ENCODE results near the gene NCKAP5.

NCKAP5 gene

DNA sequence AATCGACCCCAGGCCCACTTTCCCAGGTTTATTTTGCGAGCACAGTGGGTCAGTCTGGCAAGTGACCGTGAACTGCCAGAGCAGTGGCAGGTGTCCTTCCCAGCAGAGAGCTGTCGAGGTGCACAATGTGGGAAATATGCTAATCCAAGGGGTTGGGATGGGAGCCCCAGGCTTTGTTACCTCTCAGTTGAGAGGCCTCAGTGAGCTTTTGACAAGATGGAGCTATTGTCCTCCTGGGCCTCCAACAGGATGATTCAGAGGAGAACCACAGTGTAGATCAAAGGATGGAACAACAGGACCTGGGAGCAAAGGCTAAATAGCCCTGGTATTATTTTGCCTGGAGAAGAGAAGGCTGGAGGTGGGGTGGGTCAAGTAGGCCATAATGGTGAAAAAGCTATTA, 150.8 kb downstream of the NCKAP5 start:
- no peak for DNase-seq

DNA sequence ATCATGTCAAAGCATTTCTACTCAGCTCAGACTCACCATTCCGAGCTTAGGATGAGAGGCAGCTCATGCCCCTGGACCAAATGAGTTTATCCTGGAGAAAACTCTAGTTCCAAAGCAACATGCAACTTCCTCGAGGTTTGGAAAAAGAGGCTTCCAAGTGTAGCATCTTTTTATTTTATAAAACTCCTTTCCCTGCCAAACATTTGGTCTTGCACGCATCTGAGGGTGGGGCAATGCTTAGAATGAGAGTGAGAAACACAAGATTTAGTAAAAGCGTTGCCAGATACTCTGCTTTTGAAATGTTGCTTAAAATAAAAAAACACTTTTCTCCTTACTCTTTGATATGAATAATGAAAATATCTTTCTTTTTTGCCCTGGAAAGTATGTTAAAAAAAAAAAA, 151.5 kb downstream of the NCKAP5 start:
- no peak for DNase-seq

DNA sequence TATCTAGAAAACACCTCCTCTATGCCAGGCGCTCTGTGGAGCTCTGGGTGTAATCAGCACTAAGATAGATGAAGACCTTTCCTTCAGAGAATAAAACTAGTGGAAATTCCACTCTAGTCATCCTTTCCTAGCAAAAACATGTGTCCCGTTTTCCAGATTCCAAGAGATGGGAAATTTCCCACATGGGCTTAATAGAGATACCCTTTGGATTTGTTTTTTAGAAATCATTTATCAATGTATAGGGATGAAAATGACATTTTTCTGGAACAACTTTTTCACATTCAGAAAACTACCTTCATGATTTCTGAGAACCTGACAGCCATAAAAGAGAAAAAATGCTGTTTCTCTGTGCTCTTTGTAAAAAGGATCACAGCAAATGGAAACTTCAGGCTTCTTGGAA, 152.1 kb downstream of the NCKAP5 start:
- no peak for DNase-seq

DNA sequence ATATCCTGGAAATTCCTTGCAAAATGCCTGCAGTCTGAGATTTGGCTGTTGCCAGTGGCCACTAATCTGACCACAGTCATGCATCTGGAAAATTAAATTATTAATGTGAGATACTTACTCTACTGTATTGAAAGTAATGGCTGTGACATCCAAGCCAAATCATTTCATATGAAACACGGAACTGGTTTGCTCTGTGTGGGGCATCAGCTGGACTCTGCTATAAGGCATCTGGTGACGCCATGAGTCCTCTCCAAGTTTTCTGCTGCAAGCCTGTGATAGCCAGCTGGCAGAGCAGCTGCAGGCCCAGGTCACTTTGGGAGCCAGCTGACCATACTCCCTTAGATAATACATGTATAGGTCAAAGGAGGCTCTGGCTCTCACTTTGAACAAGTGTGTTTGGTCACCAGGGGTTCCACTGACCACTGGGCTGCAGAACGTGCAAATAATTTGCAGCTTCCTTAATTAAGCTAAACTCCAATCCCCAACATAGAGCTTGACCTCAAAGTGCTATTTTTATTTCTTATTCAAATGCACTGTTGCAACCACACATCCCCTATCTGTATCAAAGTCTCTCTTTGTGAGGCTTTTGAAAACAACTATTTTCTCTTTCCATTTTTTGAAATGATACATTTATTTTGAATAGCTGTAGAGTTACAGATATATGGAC, 152.9 kb downstream of the NCKAP5 start:
- DNase-seq = no peak

DNA sequence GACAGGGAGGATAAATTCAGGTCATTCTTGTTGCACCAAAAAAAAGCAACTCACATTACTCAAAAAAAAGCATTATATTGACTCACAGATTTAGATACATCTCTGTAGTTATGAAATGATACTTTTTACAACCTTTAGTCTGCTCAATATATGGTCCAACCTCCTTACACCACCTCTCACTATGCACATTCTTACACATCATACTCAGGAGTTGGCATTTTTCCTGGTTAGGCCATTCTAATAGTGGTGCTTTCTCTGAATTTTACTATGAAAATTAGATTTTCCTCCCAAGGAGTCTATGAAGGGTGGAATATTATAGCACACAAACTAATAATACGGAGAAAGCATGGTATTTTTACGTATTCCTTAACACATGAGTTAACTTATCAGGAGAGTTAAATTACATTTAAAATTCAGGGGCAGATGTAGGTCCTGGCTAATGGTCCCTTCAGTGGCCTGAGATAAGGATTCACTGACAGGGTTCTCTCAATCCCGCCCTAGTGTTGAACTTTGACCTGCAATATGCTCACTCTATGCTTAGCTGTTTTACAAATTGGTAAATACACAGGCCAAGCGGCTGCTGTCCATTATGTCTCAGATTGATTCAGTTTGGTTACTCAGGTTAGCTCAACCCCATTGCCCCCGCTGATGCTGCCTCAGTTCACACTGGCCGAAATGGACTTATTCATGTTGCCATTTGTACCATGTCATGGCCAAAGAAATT, 153.6 kb downstream of the NCKAP5 start:
- no peak for DNase-seq

DNA sequence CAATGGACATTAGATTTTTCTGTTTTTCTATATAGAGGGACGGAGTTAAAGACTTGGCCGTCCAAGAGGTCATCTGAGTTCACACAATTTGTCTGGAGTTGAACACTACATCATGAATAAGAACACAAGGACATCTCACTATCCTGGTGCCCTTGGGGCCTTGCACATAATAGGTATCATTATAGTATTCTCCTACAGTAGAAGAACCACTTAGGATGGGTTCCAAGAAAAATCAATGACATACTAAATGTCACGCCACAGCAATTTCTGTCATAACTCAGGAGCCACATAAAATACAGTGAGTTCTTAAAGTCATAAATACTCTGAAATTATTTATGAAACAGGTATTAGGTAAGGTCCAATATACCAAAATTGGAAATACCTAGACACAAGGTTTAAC, 154.4 kb downstream of the NCKAP5 start:
- DNase-seq = no peak

DNA sequence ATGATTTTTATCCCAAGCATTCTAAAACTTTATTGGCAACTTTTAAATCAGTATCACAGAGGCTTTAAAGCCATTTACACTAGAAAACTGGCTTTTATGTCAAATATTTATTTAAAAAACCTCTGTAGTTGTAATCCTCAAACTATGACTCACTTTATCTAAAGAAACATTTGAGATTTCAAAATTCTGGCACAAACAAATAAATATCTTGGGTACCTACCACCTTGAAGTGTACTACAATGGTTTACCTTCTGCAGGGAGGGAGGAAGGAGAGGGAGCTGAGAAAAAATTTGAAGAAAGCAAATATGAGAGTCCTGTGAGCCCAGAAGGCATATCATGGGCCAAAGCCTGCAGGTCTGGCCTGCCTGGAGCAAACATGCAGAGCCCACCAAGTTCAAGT, 155.6 kb downstream of the NCKAP5 start:
- no peak for DNase-seq

DNA sequence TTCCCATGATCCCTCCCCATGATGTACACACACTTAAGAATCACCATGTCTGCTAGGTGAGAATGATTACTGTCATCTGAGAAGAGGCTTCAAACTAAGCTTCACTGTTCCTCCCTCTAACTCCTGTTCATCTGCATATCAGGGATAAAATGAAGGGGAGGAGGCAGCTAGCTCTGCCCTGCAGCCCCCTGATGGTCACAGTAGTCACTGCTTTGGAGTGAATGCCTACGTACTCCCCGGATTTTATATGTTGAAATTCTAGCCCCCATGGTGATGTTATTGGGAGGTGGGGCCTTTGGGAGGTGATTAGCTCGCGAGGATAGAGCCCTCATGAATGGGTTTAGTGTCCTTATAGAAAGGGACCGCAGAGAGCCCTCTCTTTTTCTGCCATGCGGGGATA, 156.4 kb downstream of the NCKAP5 start:
- no peak for DNase-seq

DNA sequence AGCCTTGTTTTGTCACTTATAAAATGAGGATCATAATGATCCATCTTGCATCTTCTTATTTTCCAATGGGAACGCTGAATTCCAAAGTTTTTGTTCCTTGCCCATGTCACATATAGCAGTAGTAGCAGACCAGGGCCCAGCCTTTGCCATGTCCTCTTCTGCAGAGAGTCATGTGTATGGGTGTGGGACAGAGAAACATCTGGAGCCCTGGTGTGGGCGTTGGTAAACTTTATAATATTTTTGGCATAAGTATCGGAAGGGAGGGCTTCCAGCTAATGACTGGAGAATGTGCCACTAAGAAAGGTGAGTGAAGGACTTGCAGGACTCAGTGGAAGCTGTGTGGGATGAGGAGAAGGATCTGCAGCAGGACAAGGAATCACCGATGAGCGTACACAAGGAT, 157.2 kb downstream of the NCKAP5 start:
- DNase-seq = no peak

DNA sequence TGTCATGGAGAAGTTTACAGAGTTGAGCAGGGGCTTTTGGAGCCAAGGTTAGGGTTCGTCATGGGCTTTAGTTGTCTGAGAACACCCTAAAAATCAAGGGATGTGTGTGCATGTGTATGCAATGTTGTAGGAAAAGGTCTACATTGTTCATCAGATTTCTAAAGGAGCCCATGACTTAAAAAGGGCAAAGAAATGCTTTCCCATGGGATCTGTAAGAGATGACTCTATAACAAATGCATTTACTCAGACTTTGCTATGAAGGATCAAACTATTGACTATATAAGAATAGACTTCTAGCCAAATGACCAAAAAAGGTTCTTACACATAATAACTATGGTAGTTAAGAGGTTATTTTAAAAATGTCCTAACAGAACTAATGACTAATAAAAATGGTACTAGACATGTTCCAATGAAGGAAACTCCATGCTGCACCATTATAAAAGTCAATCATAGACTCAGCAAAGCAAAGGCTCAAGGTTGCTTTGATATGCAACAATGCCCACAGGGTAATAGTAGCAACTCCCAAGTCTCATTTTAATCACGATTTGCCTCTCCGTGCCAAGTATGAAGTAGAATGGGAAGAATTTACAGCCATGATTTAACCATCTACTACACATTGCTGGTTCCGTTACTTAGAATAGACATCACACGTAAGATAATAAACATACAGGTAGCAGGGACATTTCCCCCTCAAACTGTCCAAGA, 158.5 kb downstream of the NCKAP5 start:
- no peak for DNase-seq

DNA sequence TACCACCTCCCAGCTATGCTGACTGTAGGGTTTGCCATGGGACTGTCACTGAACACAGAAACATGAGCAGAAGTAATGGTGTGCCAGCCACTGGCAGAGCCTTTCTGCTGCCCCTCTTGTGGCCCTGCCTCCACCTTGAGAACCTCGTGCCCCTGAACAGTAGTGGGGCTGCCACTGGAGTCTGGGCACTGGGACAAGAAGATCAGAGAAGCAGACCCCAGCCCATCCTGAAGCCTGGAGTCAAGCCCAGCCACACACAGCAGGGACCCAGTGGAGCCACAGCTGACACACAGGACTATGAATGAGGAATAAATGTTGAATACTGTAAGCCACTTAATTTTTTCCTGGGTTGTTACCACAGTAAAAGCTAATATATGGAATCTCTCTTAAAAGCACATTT, 159.6 kb downstream of the NCKAP5 start:
- DNase-seq = no peak

DNA sequence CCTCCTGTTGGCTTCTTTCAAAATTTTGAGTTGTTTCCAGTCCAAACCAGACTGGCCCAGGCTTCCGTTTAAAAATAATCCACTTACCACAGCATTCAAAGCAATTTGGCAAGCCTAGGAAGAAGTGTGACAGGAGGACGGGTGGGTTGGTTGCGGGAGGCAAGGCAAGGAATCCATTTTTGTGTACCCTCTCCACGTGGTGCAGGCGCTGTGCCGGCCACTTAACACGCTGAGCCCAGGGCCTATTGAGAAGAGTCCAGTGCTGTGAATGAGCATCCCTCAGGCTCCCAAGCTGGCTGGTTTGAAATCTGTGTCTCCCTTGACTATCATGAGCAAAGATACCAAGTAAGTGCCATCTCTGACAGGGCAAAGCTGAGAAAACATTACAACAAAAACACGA, 160.9 kb downstream of the NCKAP5 start:
- no peak for DNase-seq

DNA sequence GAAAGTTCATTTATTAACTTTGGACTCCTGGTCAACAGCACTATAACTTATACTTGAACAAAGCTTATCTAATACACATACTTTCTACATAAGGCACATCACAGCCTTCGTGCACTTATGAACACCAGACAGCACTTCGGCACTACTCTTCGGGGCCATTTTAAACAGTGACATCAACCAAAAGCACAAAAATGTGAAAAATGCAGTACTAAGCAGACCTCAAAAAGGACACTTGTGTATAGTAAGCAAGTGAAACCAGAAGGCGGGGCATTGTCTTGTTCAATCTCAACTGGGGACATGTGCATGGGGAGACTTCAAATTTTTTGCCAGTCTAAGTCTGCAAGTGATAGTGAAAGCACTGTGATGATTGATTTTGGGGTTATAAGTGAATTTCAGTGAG, 163.0 kb downstream of the NCKAP5 start:
- no peak for DNase-seq

DNA sequence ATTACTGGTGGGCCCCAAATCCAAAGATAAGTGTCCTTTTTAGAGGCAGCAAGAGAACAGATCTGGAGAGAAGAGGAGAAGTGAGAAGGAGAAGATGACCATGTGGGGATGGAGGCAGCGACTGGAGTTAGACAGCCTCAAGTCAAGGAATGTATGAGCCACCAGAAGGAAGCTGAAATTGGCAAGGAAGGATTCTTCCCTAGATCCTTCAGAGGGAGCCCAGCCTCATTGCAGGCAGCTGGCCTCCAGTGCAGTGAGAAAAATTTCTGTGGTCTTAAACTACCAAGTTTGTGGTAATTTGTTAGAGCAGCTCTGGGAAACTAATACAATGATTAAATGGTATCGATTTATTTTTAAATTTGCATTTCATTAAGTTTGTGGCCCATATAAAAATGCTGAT, 167.9 kb downstream of the NCKAP5 start:
- no peak for DNase-seq

DNA sequence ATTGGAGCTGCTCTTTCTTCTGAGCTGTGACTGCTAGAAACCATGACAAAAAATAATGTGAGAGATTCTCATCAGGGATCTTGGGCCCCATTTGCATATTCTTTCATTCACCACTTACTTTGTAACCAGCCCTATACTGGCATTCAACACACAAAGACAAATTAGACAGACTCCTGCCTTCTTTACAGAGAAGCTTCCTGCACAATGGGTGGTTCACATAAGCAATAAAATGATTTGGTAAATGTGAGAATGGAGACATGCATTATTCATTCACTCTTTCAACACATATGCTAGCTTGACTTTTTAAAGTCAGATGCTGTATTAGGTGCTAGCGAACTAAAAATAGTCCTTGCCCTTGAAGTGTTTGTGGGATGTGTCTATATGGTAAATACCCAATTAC, 174.4 kb downstream of the NCKAP5 start:
- no peak for DNase-seq

DNA sequence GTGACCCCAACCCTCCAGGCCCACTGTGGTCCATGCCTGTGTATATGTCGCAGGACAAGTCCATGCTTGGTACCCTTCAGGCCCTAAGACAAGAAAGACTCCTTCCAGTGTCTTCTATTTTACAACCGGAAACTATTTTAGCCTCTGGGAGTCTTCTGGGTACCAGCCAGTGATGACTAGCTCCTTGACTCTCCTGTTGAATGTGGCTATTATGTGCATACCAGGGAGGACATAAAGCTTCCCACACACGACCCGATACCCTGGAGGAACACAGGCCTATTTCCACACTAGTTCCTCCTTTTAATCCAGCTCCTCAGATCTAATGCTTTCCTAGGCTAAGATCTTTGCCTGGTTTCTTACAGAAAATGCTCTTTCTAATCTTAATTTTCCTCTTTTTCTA, 178.1 kb downstream of the NCKAP5 start:
- no peak for DNase-seq

DNA sequence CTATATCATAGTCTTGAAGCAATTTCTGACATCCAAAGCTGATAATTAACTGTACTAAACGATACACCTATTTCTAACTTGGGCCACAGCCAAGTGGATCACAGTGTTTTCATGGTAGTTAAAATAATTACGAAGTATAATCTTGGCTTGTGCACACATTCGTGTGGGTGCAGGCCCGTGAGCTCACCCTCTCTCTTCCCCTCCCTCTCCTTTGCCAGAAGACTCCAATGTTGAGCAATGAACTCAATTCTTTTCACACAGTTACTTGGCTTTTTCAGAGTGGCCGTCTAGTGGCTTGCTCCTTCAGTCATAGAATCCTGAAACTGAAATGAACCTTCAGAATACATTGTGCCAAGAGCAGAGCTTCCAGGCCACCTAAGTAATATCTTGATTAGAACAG, 178.7 kb downstream of the NCKAP5 start:
- DNase-seq = no peak

DNA sequence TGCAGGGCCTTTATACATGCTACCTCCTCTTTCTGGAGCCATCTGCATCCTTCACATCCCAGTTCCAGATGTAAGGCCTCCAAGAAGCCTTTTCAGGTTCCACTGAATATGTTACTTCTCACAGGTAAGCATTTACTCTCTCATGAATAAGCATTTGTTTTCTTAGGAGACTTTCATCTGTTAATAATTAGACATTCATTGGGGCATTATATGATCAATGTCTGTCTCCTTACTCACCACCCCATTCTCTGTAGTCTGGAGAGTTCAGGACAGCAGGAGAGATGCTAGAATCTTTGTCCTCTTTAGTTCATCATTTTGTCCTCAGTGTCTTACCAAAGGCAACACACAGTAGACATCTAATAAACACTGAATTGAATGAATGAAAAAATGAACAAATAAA, 185.7 kb downstream of the NCKAP5 start:
- DNase-seq = no peak

DNA sequence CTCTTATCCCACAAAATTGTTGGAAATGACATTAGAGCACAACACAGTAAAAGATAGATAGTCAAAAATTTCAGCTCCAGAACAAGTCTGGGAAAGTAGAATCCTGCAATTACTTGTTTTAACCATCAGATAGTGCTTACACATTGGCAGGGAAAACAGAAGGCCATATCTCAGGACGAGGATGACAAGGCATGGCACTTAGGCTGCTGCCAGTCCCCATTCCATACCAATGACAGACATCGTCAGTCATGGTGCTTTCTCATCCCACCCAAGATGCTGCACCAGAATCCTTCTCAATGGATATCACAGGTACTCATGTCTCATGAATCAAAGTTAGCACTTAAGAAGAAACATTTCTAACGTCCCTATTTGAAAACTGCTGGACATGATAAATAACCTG, 187.3 kb downstream of the NCKAP5 start:
- DNase-seq = no peak

DNA sequence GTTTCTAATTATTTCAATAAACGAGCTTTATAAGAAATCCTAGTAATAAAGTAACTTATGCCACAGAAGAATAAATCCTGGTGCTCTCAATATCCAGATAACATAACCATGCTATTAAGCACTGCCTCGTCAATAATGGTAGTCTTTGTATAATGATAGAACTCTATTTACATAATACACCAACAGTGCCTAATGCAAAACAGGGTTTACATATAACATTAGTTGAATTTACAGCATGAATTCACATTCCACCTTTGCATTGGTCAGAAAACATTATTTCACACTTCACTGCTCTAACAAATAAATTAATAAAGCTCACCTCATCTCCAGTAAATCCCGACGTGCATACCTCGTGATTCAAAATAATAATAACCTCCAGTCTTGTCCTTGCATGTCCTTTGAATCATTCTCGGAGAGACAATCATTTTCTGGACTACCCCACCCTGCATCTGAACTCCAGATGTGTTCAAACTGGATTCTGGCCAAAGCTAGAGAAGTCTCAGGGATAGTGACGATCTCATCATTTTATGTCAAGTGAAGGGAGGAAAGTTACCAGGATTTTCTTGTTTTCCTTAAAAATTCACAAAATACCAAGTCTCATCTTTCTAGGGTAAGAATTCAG, 189.2 kb downstream of the NCKAP5 start:
- no peak for DNase-seq

DNA sequence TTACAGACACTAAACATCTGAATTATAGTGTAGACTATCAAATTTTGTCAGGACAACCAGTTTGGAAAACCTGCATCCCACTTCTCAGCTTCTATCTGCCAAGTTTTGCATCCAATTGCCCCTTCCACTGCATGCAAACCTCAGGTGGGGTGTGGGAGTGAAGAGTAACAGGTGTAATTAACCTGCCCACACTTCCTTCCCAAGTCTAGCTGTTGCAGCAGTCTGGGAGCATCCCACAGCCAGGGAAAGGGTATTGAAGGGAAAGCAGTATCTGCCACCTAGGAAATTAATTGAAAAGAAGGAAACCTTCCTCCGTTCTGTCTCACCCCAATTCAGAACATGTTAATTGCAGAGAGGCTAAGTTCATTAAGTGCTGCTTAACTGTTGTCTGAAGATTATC, 189.9 kb downstream of the NCKAP5 start:
- DNase-seq = no peak

DNA sequence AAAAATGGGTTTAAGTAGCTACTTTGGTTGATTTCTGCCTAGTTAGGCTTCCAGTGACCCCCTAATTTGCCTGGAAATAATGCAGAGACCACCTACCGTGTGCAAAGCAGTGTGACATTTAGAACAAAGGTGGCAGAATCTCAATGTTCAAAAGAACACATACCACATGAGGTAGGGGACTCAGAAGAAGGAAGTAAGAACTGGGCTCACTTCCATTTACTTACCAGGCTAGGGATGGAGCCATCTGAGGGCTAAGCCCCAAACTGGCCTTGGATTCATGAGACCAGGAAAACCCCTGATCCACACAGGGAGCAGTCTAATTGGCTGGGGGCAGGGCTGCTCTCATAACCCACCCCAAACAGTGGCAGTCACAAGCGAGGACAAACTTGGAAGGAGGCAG, 190.7 kb downstream of the NCKAP5 start:
- DNase-seq = no peak

DNA sequence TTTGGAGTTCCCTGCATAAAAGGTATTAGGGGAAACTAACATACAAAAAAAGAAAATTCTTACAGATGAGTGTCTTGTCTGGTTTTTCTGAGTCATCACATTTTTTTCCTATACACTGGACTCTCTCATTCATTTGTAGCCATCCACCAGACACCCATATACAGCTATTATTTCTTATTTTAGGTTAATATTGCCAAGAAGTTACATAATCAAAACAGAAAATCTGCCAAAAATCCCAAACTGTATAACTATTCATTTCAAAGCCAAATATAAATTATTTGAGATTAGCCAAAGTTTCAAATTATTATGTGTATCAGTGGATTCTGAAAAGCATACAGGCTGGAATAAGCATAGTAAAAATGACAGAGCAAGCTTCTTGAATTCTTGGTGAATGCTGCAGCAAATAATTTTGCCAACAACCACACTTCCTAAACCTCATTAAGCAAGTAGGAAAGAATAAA, 191.2 kb downstream of the NCKAP5 start:
- no peak for DNase-seq

DNA sequence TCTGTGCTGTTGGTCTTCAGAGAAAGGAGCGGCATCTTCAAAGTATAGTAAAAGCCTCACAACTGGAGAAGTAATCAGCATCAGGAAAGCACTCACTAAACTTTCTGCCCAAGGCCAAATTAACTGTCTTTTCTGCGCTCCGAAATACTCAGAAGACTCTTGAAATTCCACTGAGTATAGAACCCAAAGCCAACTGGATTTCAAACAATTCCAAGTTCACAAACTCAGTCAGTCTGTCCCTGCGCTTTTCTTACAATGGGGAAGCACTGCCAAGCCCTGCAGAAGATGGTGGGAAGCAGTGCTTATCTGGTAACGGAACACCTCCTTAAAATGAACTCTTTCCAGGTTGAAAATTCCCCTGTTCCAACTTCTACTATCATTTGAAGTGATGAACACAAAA, 193.5 kb downstream of the NCKAP5 start:
- DNase-seq = no peak
